ENCODE data around the gene RELL2. TPM values are rescaled to one million over a fixed set of nuclear protein-coding genes. Genes with fewer than 3 reads are reported as not detected.

Gene RELL2
- total RNA-seq, 2 experiments from 2014 or later = 28.0 to 43.1 TPM

GRCh38 chr5:141669520-141669919 lies 32.7 kb downstream of the RELL2 start:
- H3K27ac ChIP-seq (ENCODE audit: low read depth, low read length, poor library complexity, severe bottlenecking) = no peak overlapping the region
- ChIA-PET CTCF (ENCODE audit: unreplicated experiment) (no interaction called here), POLR2A (interaction anchor here (0.6 to 0.9 kb wide), 4 partner anchors 19 to 1138 kb away, joined by 3 to 6 read pairs (median 4); partner anchors contain the start of gene FCHSD1)
- H3K36me3 ChIP-seq (ENCODE audit: insufficient read depth, low read length) = no peaks in the 10 kb centered on the region
- intact Hi-C loops (cut with micrococcal nuclease; ENCODE audit: unreplicated experiment) = no loop called here
- no peak overlapping the region for H3K4me2 ChIP-seq (ENCODE audit: low read length)
- no peaks in the 10 kb centered on the region for H3K9me2 ChIP-seq (ENCODE audit: insufficient read depth, low read length)
- H3K4me3 ChIP-seq (ENCODE audit: low read depth, low read length, poor library complexity, severe bottlenecking) = no peak overlapping the region
- BruUV-seq (replicated peaks) = no TSS peak
- no peaks in the 10 kb centered on the region for H3K9me3 ChIP-seq (ENCODE audit: low read length)
- TF ChIP-seq, protein P1, sequence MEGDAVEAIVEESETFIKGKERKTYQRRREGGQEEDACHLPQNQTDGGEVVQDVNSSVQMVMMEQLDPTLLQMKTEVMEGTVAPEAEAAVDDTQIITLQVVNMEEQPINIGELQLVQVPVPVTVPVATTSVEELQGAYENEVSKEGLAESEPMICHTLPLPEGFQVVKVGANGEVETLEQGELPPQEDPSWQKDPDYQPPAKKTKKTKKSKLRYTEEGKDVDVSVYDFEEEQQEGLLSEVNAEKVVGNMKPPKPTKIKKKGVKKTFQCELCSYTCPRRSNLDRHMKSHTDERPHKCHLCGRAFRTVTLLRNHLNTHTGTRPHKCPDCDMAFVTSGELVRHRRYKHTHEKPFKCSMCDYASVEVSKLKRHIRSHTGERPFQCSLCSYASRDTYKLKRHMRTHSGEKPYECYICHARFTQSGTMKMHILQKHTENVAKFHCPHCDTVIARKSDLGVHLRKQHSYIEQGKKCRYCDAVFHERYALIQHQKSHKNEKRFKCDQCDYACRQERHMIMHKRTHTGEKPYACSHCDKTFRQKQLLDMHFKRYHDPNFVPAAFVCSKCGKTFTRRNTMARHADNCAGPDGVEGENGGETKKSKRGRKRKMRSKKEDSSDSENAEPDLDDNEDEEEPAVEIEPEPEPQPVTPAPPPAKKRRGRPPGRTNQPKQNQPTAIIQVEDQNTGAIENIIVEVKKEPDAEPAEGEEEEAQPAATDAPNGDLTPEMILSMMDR (conservative IDR thresholded peaks at IDR 0.05; ENCODE audit: low read length) = peak; percentile 44
- no peak for TF ChIP-seq EZH2phosphoT487 (IDR thresholded peaks at IDR 0.05; ENCODE audit: borderline replicate concordance, low read depth, low read length)
- no peaks in the 10 kb centered on the region for H4K20me1 ChIP-seq (ENCODE audit: insufficient read depth, low read length)
- no peak for DNase-seq (ENCODE audit: low spot score)
- no peaks in the 10 kb centered on the region for H3K4me1 ChIP-seq (ENCODE audit: insufficient read depth, low read length, poor library complexity, severe bottlenecking)
- H3K79me2 ChIP-seq (ENCODE audit: insufficient read depth, low read depth, low read length) = no peaks in the 10 kb centered on the region
- H2AFZ ChIP-seq (ENCODE audit: low read length) = no peak overlapping the region

- ChIA-PET CTCF (ENCODE audit: unreplicated experiment) (no interaction called here), POLR2A (interaction anchor here (0.6 kb wide), 2 partner anchors 20 to 486 kb away, joined by 3 read pairs; no protein-coding TSS in a partner anchor)
- no peak overlapping the region for H3K27ac ChIP-seq (ENCODE audit: low read depth, low read length, poor library complexity, severe bottlenecking)
These were observed 35.5 kb downstream of the RELL2 start for GRCh38 chr5:141672071-141672840.

More at GRCh38 chr5:141672071-141672840, 35.5 kb downstream of the RELL2 start:
- Histone ChIP-seq H4K20me1 (ENCODE audit: insufficient read depth, low read length) (no peaks in the 10 kb centered on the region), H3K9me2 (ENCODE audit: insufficient read depth, low read length) (no peaks in the 10 kb centered on the region), H3K9me3 (ENCODE audit: low read length) (no peaks in the 10 kb centered on the region), H3K4me1 (ENCODE audit: insufficient read depth, low read length, poor library complexity, severe bottlenecking) (no peaks in the 10 kb centered on the region), H3K4me3 (ENCODE audit: low read depth, low read length, poor library complexity, severe bottlenecking) (no peak overlapping the region), H3K4me2 (ENCODE audit: low read length) (no peak overlapping the region), H3K79me2 (ENCODE audit: insufficient read depth, low read depth, low read length) (no peaks in the 10 kb centered on the region), H3K36me3 (ENCODE audit: insufficient read depth, low read length) (no peaks in the 10 kb centered on the region), H2AFZ (ENCODE audit: low read length) (no peak overlapping the region)
- intact Hi-C loops (cut with micrococcal nuclease; ENCODE audit: unreplicated experiment) = no loop called here
- DNase-seq (ENCODE audit: low spot score) = no peak
- TF ChIP-seq, protein P1 (conservative IDR thresholded peaks at IDR 0.05; ENCODE audit: low read length) = no peak
- no peak for TF ChIP-seq EZH2phosphoT487 (IDR thresholded peaks at IDR 0.05; ENCODE audit: borderline replicate concordance, low read depth, low read length)
- BruUV-seq (replicated peaks) = no TSS peak

Data from OCI-LY7 (cell line).